Subcutaneous abdominal adipose tissue (tissue), 5 donors: ENCODE measurements around the gene PRAC2.

Source experiments
- H3K27ac ChIP-seq: one replicate; pipeline ENCODE4 v1.7.0; 2013; ENCODE audit warnings: low read depth, mild to moderate bottlenecking, inconsistent platforms, low read length, moderate library complexity
- H3K27me3 ChIP-seq, 5 donors: one replicate each; pipeline ENCODE4 v1.7.0; 2013; ENCODE audit warnings: low read length in 5 of 5, inconsistent platforms in 1 of 5; ENCODE audit not compliant: control insufficient read depth in 5 of 5, insufficient read depth in 4 of 5
- H3K36me3 ChIP-seq, 5 donors: one replicate each; pipeline ENCODE4 v1.7.0; 2013; ENCODE audit warnings: low read length in 5 of 5; ENCODE audit not compliant: control insufficient read depth in 5 of 5, insufficient read depth in 5 of 5
- H3K4me1 ChIP-seq, 5 donors: one replicate each; pipeline ENCODE4 v1.7.0; 2013; ENCODE audit warnings: low read length in 5 of 5, mild to moderate bottlenecking in 3 of 5, moderate library complexity in 1 of 5; ENCODE audit not compliant: control insufficient read depth in 5 of 5, insufficient read depth in 5 of 5
- H3K4me3 ChIP-seq, 5 donors: one replicate each; pipeline ENCODE4 v1.7.0; 2013; ENCODE audit warnings: low read length in 5 of 5, low read depth in 1 of 5
- H3K9ac ChIP-seq, 5 donors: one replicate each; pipeline ENCODE4 v1.7.0; 2013; ENCODE audit warnings: low read length in 5 of 5, mild to moderate bottlenecking in 4 of 5, moderate library complexity in 3 of 5
- H3K9me3 ChIP-seq, 5 donors: one replicate each; pipeline ENCODE4 v1.7.0; 2013; ENCODE audit warnings: low read length in 5 of 5; ENCODE audit not compliant: control insufficient read depth in 5 of 5
- donor health status: healthy.
- donor health status: healthy.
- donor health status: healthy.
- donor health status: healthy.
- donor health status: healthy.

PRAC2 gene

DNA sequence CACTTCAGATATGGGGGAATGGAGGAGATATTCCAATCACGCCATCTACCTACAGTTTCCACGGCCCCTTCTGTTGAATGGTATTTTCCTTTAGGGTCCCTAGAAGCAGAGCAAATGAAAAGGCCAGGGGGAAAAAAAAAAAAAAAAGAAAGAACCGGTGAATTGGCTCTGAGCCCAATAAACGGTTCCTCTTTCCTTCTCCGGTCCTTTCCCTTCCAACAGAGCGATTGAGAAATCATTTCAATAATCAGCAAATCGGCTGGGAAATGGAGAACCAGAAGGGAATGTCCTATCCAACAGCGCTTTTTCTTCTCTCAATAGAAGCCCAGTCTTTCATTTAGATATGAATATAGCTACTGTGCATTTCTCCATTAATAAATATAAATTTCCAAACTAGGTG lies 32.4 kb downstream of the PRAC2 start:
- H3K9me3 ChIP-seq: no peaks in the 10 kb centered on the region
- peaks cover 1 to 36% (median 21%) of the 10 kb centered on the region in 5 donors for H3K4me1 ChIP-seq
- H3K27me3 ChIP-seq: peaks cover 56 to 77% (median 66%) of the 10 kb centered on the region in 5 donors
- no peak overlapping the region for H3K27ac ChIP-seq
- H3K9ac ChIP-seq: no peak overlapping the region
- no peak overlapping the region for H3K4me3 ChIP-seq
- no peaks in the 10 kb centered on the region for H3K36me3 ChIP-seq

GRCh38 chr17:48756830-48757251 lies 33.9 kb downstream of the PRAC2 start:
- H3K27me3 ChIP-seq: peaks cover 45 to 69% (median 59%) of the 10 kb centered on the region in 5 donors
- peaks cover 1 to 38% (median 21%) of the 10 kb centered on the region in 5 donors for H3K4me1 ChIP-seq
- no peak overlapping the region for H3K27ac ChIP-seq

DNA sequence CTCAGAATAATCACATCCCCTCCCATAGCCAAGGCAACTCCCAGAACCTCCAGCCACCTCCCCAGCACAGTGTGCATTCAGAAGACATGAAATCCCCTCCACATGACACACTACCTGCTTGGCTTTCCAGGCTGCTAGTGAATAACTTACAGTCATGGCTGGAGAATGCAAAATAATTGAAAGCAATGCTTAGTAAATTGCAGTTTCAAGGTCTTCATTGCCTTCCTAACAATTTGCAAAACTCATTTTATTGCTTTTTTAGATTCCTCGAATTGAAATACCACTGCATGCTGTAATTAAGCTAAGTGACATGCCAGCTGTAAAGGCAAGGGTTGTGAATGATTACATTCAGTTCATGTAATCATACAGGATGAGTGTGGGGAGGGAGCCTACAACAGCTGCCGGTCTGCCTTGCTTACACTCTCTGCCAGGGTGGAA lies 34.6 kb downstream of the PRAC2 start:
- H3K4me3 ChIP-seq: no peak overlapping the region
- no peak overlapping the region for H3K9ac ChIP-seq
- H3K4me1 ChIP-seq: peaks cover 1 to 38% (median 21%) of the 10 kb centered on the region in 5 donors
- H3K27me3 ChIP-seq: peaks cover 38 to 66% (median 58%) of the 10 kb centered on the region in 5 donors
- H3K36me3 ChIP-seq: no peaks in the 10 kb centered on the region
- no peaks in the 10 kb centered on the region for H3K9me3 ChIP-seq
- H3K27ac ChIP-seq: no peak overlapping the region

More at GRCh38 chr17:48756830-48757251, 33.9 kb downstream of the PRAC2 start:
- H3K9me3 ChIP-seq: no peaks in the 10 kb centered on the region
- no peaks in the 10 kb centered on the region for H3K36me3 ChIP-seq
- no peak overlapping the region for H3K9ac ChIP-seq
- no peak overlapping the region for H3K4me3 ChIP-seq

DNA sequence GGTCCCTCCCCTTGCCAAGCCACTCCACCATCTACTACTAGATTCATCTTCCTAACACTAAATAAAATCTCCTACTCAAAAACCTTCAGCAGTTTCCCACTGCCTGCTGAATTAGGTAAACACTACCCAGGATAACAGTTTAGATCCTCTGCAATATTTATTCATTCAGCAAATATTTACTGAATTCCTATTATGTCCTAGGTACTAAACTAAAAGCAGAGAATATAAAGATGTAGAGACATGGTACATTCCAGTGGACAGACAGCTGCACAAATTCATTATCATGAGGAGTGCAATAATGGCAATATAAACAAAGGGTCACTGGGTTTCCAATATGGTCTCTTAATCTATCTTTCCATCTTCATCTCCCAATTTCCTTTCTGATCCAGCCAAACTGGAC lies 36.3 kb downstream of the PRAC2 start:
- Histone ChIP-seq H3K4me3 (no peak overlapping the region), H3K27me3 (peaks cover 27 to 53% (median 48%) of the 10 kb centered on the region in 5 donors), H3K4me1 (peaks cover 0 to 25% (median 10%) of the 10 kb centered on the region in 5 donors), H3K36me3 (no peaks in the 10 kb centered on the region), H3K9ac (no peak overlapping the region), H3K27ac (no peak overlapping the region), H3K9me3 (no peaks in the 10 kb centered on the region)

GRCh38 chr17:48760411-48760810 lies 37.4 kb downstream of the PRAC2 start:
- Histone ChIP-seq H3K4me3 (no peak overlapping the region), H3K9me3 (no peaks in the 10 kb centered on the region), H3K27ac (no peak overlapping the region), H3K36me3 (no peaks in the 10 kb centered on the region), H3K9ac (no peak overlapping the region), H3K27me3 (peaks cover 17 to 43% (median 37%) of the 10 kb centered on the region in 5 donors), H3K4me1 (peaks cover 0 to 14% (median under 1%) of the 10 kb centered on the region in 5 donors)

- Histone ChIP-seq H3K27ac (no peak overlapping the region), H3K27me3 (peaks cover 13 to 40% (median 35%) of the 10 kb centered on the region in 5 donors), H3K9me3 (no peaks in the 10 kb centered on the region), H3K4me3 (no peak overlapping the region), H3K4me1 (peaks cover 0 to 13% (median 0%) of the 10 kb centered on the region in 5 donors), H3K9ac (no peak overlapping the region), H3K36me3 (no peaks in the 10 kb centered on the region)
Observed at GRCh38 chr17:48761114-48761513, 38.1 kb downstream of the PRAC2 start.

GRCh38 chr17:48767263-48767774 lies 44.3 kb downstream of the PRAC2 start:
- Histone ChIP-seq H3K4me1 (peaks cover 0 to 8% (median 0%) of the 10 kb centered on the region in 5 donors), H3K9ac (no peak overlapping the region), H3K36me3 (no peaks in the 10 kb centered on the region), H3K27me3 (peaks cover 4 to 14% (median 11%) of the 10 kb centered on the region in 5 donors), H3K27ac (no peak overlapping the region), H3K4me3 (no peak overlapping the region), H3K9me3 (no peaks in the 10 kb centered on the region)

- Histone ChIP-seq H3K9me3 (no peaks in the 10 kb centered on the region), H3K9ac (no peak overlapping the region), H3K27ac (no peak overlapping the region), H3K4me1 (peaks cover 0 to 8% (median 0%) of the 10 kb centered on the region in 5 donors), H3K27me3 (peaks cover 0 to 6% (median 3%) of the 10 kb centered on the region in 5 donors), H3K36me3 (no peaks in the 10 kb centered on the region), H3K4me3 (no peak overlapping the region)
Observed at GRCh38 chr17:48769009-48769675, 46.2 kb downstream of the PRAC2 start.

GRCh38 chr17:48770954-48771353 lies 48.0 kb downstream of the PRAC2 start:
- Histone ChIP-seq H3K27me3 (peaks cover 0 to 4% (median 3%) of the 10 kb centered on the region in 5 donors), H3K36me3 (no peaks in the 10 kb centered on the region), H3K9me3 (peaks cover 0 to under 1% (median 0%) of the 10 kb centered on the region in 5 donors), H3K4me3 (no peak overlapping the region), H3K4me1 (peaks cover 0 to 8% (median 0%) of the 10 kb centered on the region in 5 donors), H3K9ac (no peak overlapping the region), H3K27ac (no peak overlapping the region)

GRCh38 chr17:48773245-48773644 lies 50.3 kb downstream of the PRAC2 start:
- no peak overlapping the region for H3K4me3 ChIP-seq
- peaks cover 0 to 4% (median 3%) of the 10 kb centered on the region in 5 donors for H3K27me3 ChIP-seq
- H3K27ac ChIP-seq: no peak overlapping the region
- no peak overlapping the region for H3K9ac ChIP-seq
- peaks cover 0 to 3% (median 0%) of the 10 kb centered on the region in 5 donors for H3K9me3 ChIP-seq
- H3K4me1 ChIP-seq: peaks cover 0 to 8% (median 0%) of the 10 kb centered on the region in 5 donors
- H3K36me3 ChIP-seq: no peaks in the 10 kb centered on the region
